ENCODE data around the gene RANBP3L.
"Not testable (repeated sequence)": the region's sequence is repeated elsewhere in the genome, so short reads cannot be mapped to it uniquely, and the experiment has no call there.

The RANBP3L gene

GRCh38 chr5:36285837-36286615, 15.7 kb downstream of the RANBP3L start:
- no peak for DNase-seq (ENCODE audit: low read depth)

- not testable (repeated sequence) for DNase-seq (ENCODE audit: low read depth)
Observed at GRCh38 chr5:36283775-36284174, 17.9 kb downstream of the RANBP3L start.

GRCh38 chr5:36281626-36282025, 20.1 kb downstream of the RANBP3L start:
- DNase-seq (ENCODE audit: low read depth) = no peak

GRCh38 chr5:36279054-36279698, 22.5 kb downstream of the RANBP3L start:
- no peak for DNase-seq (ENCODE audit: low read depth)

- DNase-seq (ENCODE audit: low read depth) = no peak
Observed at GRCh38 chr5:36277521-36278176, 24.1 kb downstream of the RANBP3L start.

DNA sequence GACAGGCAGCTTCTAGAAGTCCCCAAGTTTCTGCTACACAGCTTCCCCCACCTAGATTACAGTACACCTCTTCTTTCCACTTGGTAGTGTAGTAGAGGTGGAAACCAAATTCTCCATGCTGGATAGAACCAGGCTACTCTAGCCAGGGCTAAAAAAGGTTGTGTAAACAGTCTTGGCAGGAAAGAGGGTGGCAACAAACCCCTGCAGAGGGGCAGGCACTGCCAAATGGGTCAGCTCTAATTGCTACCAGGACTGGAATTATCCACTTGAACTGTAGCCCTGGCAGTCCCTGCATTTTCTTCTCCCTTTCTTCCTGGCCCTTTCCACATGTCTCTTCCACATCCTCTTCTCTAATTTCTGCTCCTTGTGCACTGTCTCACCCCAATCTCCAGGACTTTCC, 24.8 kb downstream of the RANBP3L start:
- DNase-seq (ENCODE audit: low read depth) = no peak

- DNase-seq (ENCODE audit: low read depth) = no peak
Observed at GRCh38 chr5:36273809-36274526, 27.7 kb downstream of the RANBP3L start.

DNA sequence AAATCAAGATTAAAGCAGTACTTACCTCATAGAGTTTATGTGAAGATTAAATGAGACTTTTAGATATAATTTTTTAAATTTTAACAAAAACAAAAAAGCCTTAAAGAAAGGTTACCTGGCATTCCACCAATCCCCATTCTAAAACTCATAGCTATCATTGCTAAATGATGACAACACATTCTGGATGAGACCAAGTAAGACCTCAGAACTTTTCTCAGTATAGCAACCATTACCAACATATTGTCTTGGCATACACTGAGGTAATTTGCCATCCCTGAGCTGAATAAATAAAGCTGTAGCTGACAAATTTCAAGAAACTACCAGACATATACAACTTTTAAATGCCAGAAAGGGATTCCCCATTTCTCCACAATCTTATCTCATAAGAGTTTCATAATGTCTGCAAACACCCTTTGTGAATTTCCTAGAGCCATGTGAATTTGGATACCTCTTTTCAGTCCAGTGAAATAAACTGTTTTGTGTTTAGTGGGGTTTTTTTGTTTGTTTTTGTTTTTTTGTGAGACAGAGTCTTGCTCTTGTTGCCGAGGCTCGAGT, 29.5 kb downstream of the RANBP3L start:
- DNase-seq (ENCODE audit: low read depth) = no peak

DNA sequence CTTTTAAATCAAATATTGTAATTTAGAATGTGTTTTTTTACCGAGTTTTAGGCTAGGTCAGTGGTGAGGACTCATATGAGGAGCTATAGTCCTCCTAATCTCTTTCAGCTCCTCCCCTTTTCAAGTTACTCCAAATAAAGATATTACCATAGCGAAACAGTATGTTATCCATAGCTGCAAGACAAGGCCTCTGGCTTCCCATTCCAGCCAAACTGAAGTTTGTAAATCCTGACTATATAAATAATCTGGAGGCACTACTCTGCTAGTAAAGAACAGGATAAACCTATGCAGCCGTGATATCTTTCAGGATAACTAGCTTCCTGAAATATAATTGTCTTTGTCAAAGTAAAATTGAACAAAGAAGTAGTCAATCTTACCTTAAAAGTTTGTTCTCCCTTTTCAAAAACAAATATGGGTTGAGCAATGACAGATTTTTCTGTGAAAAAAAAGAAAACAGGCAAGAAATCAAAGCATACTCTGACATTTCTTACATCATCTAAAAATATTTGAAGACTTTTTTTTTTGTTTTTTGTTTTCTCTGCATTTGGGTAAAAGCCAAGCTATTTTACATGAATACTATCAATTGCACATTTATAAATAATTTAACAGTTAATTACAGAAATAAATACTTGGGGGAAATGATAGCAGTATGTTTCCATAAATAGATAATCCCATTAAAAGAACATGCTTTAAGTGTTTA, 30.7 kb downstream of the RANBP3L start:
- no peak for DNase-seq (ENCODE audit: low read depth)

GRCh38 chr5:36270175-36270574, 31.5 kb downstream of the RANBP3L start:
- no peak for DNase-seq (ENCODE audit: low read depth)

DNA sequence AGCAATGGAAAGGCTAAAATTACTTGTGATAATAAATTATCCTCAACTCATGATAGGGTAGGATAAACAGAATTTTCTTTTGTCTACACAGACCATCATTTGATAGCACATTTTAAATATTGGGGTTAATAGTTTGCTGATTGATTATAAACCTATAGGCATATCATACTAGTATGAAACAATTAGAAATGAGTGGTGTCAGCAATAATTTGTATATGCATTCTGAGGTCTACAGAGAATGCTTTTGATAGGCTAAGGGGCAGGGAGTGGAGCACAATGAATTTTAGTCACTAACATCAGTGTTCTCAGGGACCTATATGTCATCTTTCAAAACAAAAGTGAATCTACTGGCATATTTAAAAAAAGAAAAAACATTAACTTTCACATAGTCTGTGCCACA, 32.2 kb downstream of the RANBP3L start:
- DNase-seq (ENCODE audit: low read depth) = no peak

DNA sequence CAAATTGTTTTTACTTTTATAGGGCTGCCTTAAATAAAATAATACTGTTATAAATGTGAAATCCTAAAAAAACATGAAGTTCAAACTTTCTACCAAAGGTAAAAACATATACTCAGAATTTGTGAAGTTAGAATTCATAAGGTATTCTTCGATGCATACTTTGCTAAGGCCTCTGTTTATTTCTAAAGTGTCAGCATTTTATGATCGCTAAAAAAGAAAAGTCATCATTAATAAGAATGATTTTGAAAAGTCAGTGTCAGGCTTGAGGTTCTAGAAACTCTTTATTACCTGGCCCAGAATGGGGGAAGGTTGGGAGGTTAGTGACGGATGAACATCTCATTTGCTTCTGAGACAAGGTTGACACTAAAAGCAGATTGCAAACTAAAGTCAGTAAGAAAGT, 33.8 kb downstream of the RANBP3L start:
- no peak for DNase-seq (ENCODE audit: low read depth)

- no peak for DNase-seq (ENCODE audit: low read depth)
Observed at GRCh38 chr5:36264202-36264760, 37.4 kb downstream of the RANBP3L start.

DNA sequence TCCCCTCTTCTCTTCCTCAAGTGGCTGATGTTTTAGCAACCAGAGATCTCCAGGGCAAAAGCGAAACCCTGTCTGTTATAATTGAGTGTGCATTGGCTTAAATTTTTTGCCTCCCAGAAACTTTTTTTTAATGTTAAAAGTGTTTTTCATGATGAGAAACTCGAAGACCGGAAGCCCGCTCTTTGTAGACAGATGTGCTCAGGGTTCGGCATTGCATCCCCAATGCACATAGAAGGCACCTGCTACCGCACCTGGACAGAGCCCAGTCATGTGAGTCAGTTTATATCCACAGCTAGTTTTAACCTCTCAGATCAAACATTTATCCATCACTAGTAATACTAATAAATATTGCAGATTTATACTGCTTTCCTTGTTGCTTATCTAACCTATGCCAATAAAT, 40.5 kb downstream of the RANBP3L start:
- DNase-seq (ENCODE audit: low read depth) = no peak

DNA sequence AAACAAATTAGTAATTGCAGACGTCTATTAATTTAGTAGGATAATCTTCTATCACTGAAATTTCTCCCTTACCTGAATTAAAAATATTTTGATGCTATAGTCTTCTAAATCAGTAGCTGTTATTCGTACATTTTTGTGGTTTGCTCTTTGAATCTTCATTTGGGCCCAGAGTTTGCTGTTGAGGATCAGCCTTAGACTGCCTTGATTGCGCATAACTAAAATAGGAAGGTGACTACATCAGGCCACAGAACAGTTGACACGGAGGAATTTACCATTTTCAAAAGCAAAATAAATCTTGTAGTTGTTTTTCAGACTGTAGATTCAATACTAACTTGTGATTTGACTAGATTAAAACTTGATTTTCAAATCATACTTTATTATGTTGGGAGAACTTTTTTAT, 48.1 kb downstream of the RANBP3L start:
- no peak for DNase-seq (ENCODE audit: low read depth)

GRCh38 chr5:36252722-36253365, 48.9 kb downstream of the RANBP3L start:
- DNase-seq (ENCODE audit: low read depth) = no peak

DNA sequence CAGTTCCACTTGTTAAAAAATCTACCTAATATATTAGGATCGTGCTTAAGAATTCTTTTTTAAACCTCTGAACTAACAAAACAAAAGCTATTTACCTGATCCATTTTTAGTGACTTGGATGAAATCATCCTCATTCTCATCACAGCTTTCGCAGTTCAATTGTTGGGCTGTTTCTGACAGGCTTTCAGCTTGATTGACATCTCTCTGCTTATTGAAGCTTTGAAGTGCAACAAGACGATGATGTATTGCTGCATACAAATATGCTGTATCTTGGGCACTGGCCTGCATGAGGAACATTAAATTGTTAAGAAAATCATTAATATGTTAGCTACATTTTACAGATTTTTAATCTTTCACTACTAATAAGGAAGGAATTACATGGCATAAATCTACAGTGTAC, 50.5 kb downstream of the RANBP3L start:
- no peak for DNase-seq (ENCODE audit: low read depth)

GRCh38 chr5:36250427-36250826, 51.3 kb downstream of the RANBP3L start:
- DNase-seq (ENCODE audit: low read depth) = no peak

- no peak for DNase-seq (ENCODE audit: low read depth)
Observed at GRCh38 chr5:36246036-36246800, 55.5 kb downstream of the RANBP3L start.

- DNase-seq (ENCODE audit: low read depth) = no peak
Observed at GRCh38 chr5:36244076-36244475, 57.6 kb downstream of the RANBP3L start.

All from stimulated activated CD8-positive, alpha-beta memory T cell treated with anti-CD3 and anti-CD28 coated beads, Interleukin-4, amount 100 ng/mL, for 24 hours (primary cell).